GM12892 (cell line): ENCODE data around the gene PCDHGB4.

Experiments used
- POLR2A ChIP-seq: IDR thresholded peaks from 2 replicates; pipeline ENCODE4 v1.6.1; 2011; ENCODE audit warnings: low read depth, low read length, control low read depth
- POLR2AphosphoS5 ChIP-seq: IDR thresholded peaks from 2 replicates; pipeline ENCODE4 v1.6.1; 2011; ENCODE audit warnings: low read depth, low read length, control low read depth
- TAF1 ChIP-seq: IDR thresholded peaks from 2 replicates; pipeline ENCODE4 v1.6.1; 2011; ENCODE audit warnings: low read depth, mild to moderate bottlenecking, control low read depth, low read length, borderline replicate concordance

GRCh38 chr5:141351591-141351990, 35.9 kb upstream of the PCDHGB4 start:
- no peak for TF ChIP-seq POLR2A
- TF ChIP-seq POLR2AphosphoS5 = no peak
- TF ChIP-seq TAF1 = no peak
